ENCODE measurements around the gene RC3H1. TPM values are rescaled to one million over a fixed set of nuclear protein-coding genes. Genes with fewer than 3 reads are reported as not detected.

Gene RC3H1, protein sequence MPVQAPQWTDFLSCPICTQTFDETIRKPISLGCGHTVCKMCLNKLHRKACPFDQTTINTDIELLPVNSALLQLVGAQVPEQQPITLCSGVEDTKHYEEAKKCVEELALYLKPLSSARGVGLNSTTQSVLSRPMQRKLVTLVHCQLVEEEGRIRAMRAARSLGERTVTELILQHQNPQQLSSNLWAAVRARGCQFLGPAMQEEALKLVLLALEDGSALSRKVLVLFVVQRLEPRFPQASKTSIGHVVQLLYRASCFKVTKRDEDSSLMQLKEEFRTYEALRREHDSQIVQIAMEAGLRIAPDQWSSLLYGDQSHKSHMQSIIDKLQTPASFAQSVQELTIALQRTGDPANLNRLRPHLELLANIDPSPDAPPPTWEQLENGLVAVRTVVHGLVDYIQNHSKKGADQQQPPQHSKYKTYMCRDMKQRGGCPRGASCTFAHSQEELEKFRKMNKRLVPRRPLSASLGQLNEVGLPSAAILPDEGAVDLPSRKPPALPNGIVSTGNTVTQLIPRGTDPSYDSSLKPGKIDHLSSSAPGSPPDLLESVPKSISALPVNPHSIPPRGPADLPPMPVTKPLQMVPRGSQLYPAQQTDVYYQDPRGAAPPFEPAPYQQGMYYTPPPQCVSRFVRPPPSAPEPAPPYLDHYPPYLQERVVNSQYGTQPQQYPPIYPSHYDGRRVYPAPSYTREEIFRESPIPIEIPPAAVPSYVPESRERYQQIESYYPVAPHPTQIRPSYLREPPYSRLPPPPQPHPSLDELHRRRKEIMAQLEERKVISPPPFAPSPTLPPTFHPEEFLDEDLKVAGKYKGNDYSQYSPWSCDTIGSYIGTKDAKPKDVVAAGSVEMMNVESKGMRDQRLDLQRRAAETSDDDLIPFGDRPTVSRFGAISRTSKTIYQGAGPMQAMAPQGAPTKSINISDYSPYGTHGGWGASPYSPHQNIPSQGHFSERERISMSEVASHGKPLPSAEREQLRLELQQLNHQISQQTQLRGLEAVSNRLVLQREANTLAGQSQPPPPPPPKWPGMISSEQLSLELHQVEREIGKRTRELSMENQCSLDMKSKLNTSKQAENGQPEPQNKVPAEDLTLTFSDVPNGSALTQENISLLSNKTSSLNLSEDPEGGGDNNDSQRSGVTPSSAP
- 35.7 and 39.4 TPM in 2 replicates for total RNA-seq (ENCODE audit: low replicate concordance)
- long read RNA-seq, partial matches to known transcripts, result 1 of 2 reads
- long read RNA-seq, other reads (novel, unspliced or antisense), result 1 of 2 reads

DNA sequence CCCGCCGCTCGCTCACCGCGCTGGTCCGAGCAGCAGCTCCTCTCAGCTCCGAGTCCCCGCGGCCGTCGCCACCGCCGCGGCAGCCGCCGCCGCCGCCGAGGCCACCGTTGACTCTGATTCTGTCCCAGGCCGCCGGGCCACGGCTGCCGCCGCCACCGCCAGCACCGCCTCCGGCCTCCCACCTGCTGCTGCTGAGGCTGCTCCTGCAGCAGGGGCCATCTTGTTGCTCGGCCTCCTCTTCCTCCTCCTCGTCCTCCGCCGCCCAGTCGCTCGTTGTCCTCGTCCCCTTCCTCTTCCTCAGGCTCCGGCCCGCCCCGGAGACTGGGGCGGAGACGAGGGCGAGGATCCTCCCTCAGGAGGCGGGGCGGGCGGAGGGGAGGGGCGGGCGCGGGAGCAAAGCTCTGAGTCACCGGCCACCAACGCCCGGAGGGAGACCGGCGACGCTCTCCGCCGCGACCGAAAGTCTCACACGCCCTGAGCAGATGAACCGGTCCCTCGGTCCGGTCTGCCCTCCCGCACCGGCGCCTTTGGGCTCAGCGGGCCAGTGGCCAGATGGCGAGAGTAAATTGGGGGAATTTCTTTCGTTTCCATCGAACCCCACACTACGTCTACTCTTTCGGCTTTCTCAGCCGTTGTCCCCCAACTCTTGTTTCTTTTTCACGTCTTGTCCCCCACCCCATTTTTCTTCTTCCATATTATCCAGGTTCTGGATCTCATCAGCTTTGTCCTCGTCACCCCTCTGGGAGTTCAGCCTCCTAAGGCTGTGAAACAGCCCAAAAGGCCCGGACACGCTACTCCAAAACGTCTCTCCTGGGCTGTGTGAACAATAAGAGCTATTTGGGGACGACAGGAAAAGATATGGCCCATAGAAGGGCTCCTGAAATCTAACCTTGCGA lies at the start of gene RC3H1:
TSS of gene RC3H1 (minus strand) at position 278 of the 896 bp plus-strand sequence. CDS start 29,372 bp downstream, outside the sequence.
- DNase-seq (ENCODE audit: extremely low spot score, unreplicated experiment), result peak; percentile 84
- Mint-ChIP-seq H3K9me3 (no peaks in the 10 kb centered on the region), H3K27ac (peak within 1 kb of the TSS; percentile 99), H3K36me3 (peaks cover 4% of the 10 kb centered on the region), H3K4me3 (peak within 1 kb of the TSS; percentile 98), H3K27me3 (no peaks in the 10 kb centered on the region), H3K4me1 (ENCODE audit: unreplicated experiment) (peaks cover 21% of the 10 kb centered on the region)
- TF ChIP-seq, protein P1, sequence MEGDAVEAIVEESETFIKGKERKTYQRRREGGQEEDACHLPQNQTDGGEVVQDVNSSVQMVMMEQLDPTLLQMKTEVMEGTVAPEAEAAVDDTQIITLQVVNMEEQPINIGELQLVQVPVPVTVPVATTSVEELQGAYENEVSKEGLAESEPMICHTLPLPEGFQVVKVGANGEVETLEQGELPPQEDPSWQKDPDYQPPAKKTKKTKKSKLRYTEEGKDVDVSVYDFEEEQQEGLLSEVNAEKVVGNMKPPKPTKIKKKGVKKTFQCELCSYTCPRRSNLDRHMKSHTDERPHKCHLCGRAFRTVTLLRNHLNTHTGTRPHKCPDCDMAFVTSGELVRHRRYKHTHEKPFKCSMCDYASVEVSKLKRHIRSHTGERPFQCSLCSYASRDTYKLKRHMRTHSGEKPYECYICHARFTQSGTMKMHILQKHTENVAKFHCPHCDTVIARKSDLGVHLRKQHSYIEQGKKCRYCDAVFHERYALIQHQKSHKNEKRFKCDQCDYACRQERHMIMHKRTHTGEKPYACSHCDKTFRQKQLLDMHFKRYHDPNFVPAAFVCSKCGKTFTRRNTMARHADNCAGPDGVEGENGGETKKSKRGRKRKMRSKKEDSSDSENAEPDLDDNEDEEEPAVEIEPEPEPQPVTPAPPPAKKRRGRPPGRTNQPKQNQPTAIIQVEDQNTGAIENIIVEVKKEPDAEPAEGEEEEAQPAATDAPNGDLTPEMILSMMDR (conservative IDR thresholded peaks at IDR 0.05), result no peak

DNA sequence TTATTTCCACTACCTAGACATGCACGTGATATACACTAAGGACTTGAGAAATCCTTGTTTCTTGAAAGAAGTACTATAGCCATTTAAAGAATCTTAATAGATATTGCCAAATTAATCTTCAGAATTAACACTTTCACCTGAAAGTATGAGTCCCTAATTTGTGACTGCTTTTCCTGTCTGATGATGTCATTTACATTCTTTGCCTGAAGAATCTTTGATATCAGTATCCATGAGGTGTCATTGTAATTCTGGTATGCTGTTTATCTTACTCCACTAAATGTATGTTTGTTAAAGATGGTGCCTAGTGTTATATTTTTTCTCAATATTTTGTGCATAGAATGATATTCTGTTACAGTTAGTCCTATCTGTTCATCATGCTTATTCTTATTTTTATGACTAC lies 48.5 kb upstream of the RC3H1 start:
- TF ChIP-seq, protein P1 (conservative IDR thresholded peaks at IDR 0.05), result no peak
- H3K27ac Mint-ChIP-seq, result no peak overlapping the region
- no peaks in the 10 kb centered on the region for H3K9me3 Mint-ChIP-seq

DNA sequence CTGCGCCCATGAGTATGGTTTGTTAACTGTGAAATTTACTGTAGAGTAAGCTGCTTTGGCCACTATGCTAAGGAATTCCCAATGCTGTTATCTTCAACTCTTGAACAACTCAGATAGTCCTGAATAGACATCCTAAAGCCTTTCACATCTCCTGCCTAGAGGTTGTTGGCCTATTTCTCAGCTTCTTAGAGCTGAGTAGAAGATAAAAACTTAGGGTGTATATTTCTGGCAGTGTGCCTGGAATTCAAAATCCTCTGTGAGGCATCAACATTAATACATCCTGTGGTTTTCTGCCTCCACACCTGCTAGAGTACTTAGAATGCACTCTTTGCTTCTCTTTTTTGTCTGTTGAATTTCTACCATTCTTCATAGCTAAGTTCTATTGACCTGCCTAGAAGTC lies 45.8 kb upstream of the RC3H1 start:
- no peak overlapping the region for H3K27ac Mint-ChIP-seq
- TF ChIP-seq, protein P1 (conservative IDR thresholded peaks at IDR 0.05), result no peak
- no peaks in the 10 kb centered on the region for H3K36me3 Mint-ChIP-seq
- H3K27me3 Mint-ChIP-seq, result peaks cover 5% of the 10 kb centered on the region
- no peaks in the 10 kb centered on the region for H3K9me3 Mint-ChIP-seq
- DNase-seq (ENCODE audit: extremely low spot score, unreplicated experiment), result no peak
- H3K4me3 Mint-ChIP-seq, result no peak overlapping the region
- peaks cover 7% of the 10 kb centered on the region for H3K4me1 Mint-ChIP-seq (ENCODE audit: unreplicated experiment)

More for the DNA sequence above, 48.5 kb upstream of the RC3H1 start:
- no peak for DNase-seq (ENCODE audit: extremely low spot score, unreplicated experiment)
- Mint-ChIP-seq H3K4me1 (ENCODE audit: unreplicated experiment) (peaks cover 7% of the 10 kb centered on the region), H3K4me3 (no peak overlapping the region), H3K27me3 (no peaks in the 10 kb centered on the region), H3K36me3 (no peaks in the 10 kb centered on the region)

DNA sequence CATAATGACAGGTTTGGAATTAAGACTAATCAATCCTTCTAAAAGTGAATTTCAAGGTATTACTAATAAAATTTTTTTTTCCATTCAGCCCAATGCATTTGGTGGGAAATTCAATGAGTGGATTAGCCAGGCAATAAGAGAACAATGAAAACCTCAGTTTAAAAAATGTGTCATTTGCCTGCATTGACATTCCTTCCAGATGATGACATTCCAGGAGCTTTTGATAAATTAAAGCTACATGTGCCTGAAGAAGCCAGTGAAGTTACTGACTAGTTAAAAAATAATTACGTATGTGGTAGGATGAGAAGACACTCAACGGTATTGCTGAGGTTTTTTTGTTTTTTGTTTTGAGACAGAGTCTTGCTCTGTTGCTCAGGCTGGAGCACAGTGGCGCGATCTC lies 37.9 kb upstream of the RC3H1 start:
- no peak for DNase-seq (ENCODE audit: extremely low spot score, unreplicated experiment)
- TF ChIP-seq, protein P1 (conservative IDR thresholded peaks at IDR 0.05), result no peak
- Mint-ChIP-seq H3K27ac (no peak overlapping the region), H3K27me3 (peaks cover 5% of the 10 kb centered on the region), H3K4me3 (no peak overlapping the region), H3K36me3 (no peaks in the 10 kb centered on the region), H3K4me1 (ENCODE audit: unreplicated experiment) (no peaks in the 10 kb centered on the region), H3K9me3 (no peaks in the 10 kb centered on the region)
